Keratinocyte (primary cell): ENCODE data around the gene GAB2. TPM values are rescaled to one million over a fixed set of nuclear protein-coding genes. Genes with fewer than 3 reads are reported as not detected.

ENCODE experiments used
- DNase-seq: peaks from one replicate; pipeline ENCODE4 v3.0.0-alpha.2; 2011; ENCODE audit warnings: low read depth, missing footprints, low spot score
- FAIRE-seq: peaks from 2 replicates; lab custom pipeline; 2011; peaks lifted over from hg19 to GRCh38; lab: Jason Lieb, UNC
- H2AFZ ChIP-seq: 2 replicates; pipeline ENCODE4 v1.6.0; 2012; ENCODE audit warnings: low read length, control low read depth, inconsistent platforms; ENCODE audit not compliant: control insufficient read depth
- H3K27ac ChIP-seq: 2 replicates; pipeline ENCODE4 v1.5.1; 2011; ENCODE audit warnings: low read length; ENCODE audit not compliant: control insufficient read depth, insufficient read depth
- H3K27me3 ChIP-seq: 3 replicates; pipeline ENCODE4 v1.6.0; 2011; ENCODE audit warnings: low read length; ENCODE audit not compliant: control insufficient read depth, insufficient read depth; ENCODE audit errors: extremely low read depth
- H3K36me3 ChIP-seq, 2 experiments: 2 replicates in 1 of 2; 3 replicates in 1 of 2; pipeline ENCODE4 v1.5.1; 2011; ENCODE audit warnings: low read length in 2 of 2, mild to moderate bottlenecking in 1 of 2; ENCODE audit not compliant: control insufficient read depth in 2 of 2, insufficient read depth in 2 of 2; ENCODE audit errors: extremely low read depth in 1 of 2
- H3K4me1 ChIP-seq: 3 replicates; pipeline ENCODE4 v1.5.1; 2011; ENCODE audit warnings: low read length; ENCODE audit not compliant: control insufficient read depth, insufficient read depth; ENCODE audit errors: extremely low read depth
- H3K4me2 ChIP-seq: 3 replicates; pipeline ENCODE4 v1.6.0; 2011; ENCODE audit warnings: low read depth, low read length; ENCODE audit not compliant: control insufficient read depth, insufficient read depth; ENCODE audit errors: extremely low read depth
- H3K4me3 ChIP-seq, 3 experiments: fragments of 200-600 bp in 1 of 3; sonication (generic) in 1 of 3; 2 replicates in 2 of 3; 3 replicates in 1 of 3; pipeline ENCODE4 v1.5.1; 2011 to 2016; ENCODE audit warnings: low read length in 3 of 3, mild to moderate bottlenecking in 3 of 3, control low read depth in 2 of 3, inconsistent platforms in 1 of 3, low read depth in 1 of 3, mixed read lengths in 1 of 3, mixed run types in 1 of 3, moderate library complexity in 1 of 3; ENCODE audit not compliant: control insufficient read depth in 2 of 3, insufficient read depth in 2 of 3; ENCODE audit errors: extremely low read depth in 1 of 3
- H3K79me2 ChIP-seq: 2 replicates; pipeline ENCODE4 v1.6.0; 2012; ENCODE audit warnings: low read length; ENCODE audit not compliant: control insufficient read depth, insufficient read depth
- H3K9ac ChIP-seq: 3 replicates; pipeline ENCODE4 v1.6.0; 2011; ENCODE audit warnings: low read length; ENCODE audit not compliant: control insufficient read depth, insufficient read depth; ENCODE audit errors: extremely low read depth
- H3K9me1 ChIP-seq: 3 replicates; pipeline ENCODE4 v1.6.0; 2011; ENCODE audit warnings: low read length; ENCODE audit not compliant: control insufficient read depth, insufficient read depth; ENCODE audit errors: extremely low read depth
- H3K9me3 ChIP-seq: 2 replicates; pipeline ENCODE4 v1.5.1; 2012; ENCODE audit warnings: low read depth, low read length; ENCODE audit not compliant: control insufficient read depth
- H4K20me1 ChIP-seq: 3 replicates; pipeline ENCODE4 v1.6.0; 2011; ENCODE audit warnings: low read length; ENCODE audit not compliant: control insufficient read depth, insufficient read depth; ENCODE audit errors: extremely low read depth
- CTCF ChIP-seq, 3 experiments: IDR thresholded peaks in 1 of 3; conservative IDR thresholded peaks in 1 of 3; optimal IDR thresholded peaks in 1 of 3; 2 replicates in 2 of 3; 3 replicates in 1 of 3; pipeline versions ENCODE3 to v1.5.1; 2011; ENCODE audit warnings: low read length in 3 of 3, mild to moderate bottlenecking in 3 of 3, moderate library complexity in 2 of 3, control low read depth in 1 of 3, inconsistent platforms in 1 of 3; ENCODE audit not compliant: insufficient read depth in 2 of 3; ENCODE audit errors: extremely low read depth in 1 of 3
- EZH2 ChIP-seq: IDR thresholded peaks from one replicate; pipeline ENCODE4 v1.6.1; 2012; ENCODE audit warnings: inconsistent platforms, mild to moderate bottlenecking, low read length, moderate library complexity
- dilution Hi-C: fragments of 300-500 bp; cut with MboI; formaldehyde crosslinking; loops from one replicate; pipeline ENCODE4 v1.7.0; 2020; ENCODE audit warnings: low sequenced_read_pairs; ENCODE audit not compliant: extremely low pct_ligation_motif_present
- polyA plus RNA-seq, 5 experiments: library from polyadenylated mRNA; depleted of rRNA in 3 of 5; stranded (reverse) in 3 of 5; stranded (forward) in 1 of 5; unstranded in 1 of 5; fragments of >200 nt; gene quantifications; 1 replicate in 1 of 5; 2 replicates in 3 of 5; 3 replicates in 1 of 5; pipeline versions ENCODE4 v1.2.1 to v1.2.3, GENCODE V29; 2011 to 2012; ENCODE audit warnings: missing spikeins in 2 of 5, low read depth in 1 of 5, low replicate concordance in 1 of 5

Gene GAB2
- polyA plus RNA-seq, 1 donor (not counting 4 experiments of a cell fraction or from before 2014, with no cell fraction given), result 0.68 TPM

DNA sequence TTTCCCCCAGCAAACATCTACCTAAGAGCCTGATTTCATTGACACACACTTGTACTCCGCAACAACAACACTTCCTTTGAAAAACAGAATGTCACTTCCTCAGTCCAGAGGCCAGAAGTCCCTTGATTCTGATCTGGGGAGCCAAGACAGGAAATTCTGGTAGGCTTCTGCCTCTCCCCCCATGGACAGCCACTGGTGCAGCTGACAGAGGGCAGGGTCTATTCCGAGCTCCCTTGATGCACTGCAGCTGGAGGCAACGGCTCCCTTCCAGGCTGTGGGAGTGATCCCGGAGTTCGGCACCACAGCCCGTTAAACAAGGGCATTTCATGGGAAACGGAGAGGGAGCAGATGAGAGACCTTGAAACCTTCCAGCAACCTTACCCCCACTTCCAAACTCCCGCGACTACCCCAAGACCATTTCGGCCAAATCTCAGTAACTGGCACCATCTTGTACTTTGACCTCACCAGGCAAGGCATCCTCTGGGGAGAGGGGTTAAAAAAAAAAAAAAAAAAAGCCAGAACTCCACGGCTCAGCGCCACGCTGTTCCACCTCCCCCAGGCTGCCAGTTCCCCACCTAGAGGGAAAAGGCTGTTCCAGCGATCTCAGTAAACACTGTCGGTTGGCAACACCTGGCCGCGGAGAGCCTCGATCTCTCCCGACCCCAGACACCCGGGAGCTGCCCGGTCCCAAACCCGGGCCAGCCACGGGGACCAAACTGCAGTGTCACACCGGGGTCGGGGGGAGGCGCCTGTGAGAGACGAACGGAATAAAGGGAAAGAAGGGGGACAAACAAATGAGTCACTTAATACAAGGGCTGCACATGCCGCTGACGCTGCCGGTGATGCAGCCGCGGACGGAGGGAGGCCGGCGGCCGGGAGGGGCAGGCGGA, 1.1 kb downstream of the GAB2 start:
- Histone ChIP-seq H3K4me1 (peaks cover 20% of the 10 kb centered on the region), H4K20me1 (no peaks in the 10 kb centered on the region), H3K36me3 (no peaks in the 10 kb centered on the region), H3K9me1 (no peaks in the 10 kb centered on the region), H3K9me3 (no peaks in the 10 kb centered on the region), H3K4me2 (peak overlapping the region; percentile 82), H3K4me3 (peak overlapping the region; percentile 62 to 70 (median 65)), H2AFZ (peak overlapping the region; percentile 69), H3K27ac (peak overlapping the region; percentile 26), H3K9ac (peak overlapping the region; percentile 69), H3K27me3 (peaks cover 13% of the 10 kb centered on the region), H3K79me2 (no peaks in the 10 kb centered on the region)
- TF ChIP-seq CTCF (optimal IDR thresholded peaks at IDR 0.05 in 1 of 3, IDR thresholded peaks at IDR 0.05 in 1 of 3, conservative IDR thresholded peaks at IDR 0.05 in 1 of 3; ENCODE audit: extremely low read depth in 1 of 3, insufficient read depth in 2 of 3, low read length in 3 of 3), result peak; percentile 15 to 38 (median 27)
- TF ChIP-seq EZH2, result no peak
- dilution Hi-C loops, result no loop called here
- FAIRE-seq, result no peak
- no peak for DNase-seq

- H3K27ac ChIP-seq, result no peak overlapping the region
- dilution Hi-C loops, result no loop called here
- FAIRE-seq, result no peak
- H3K4me2 ChIP-seq, result no peak overlapping the region
- H3K79me2 ChIP-seq, result no peaks in the 10 kb centered on the region
- H2AFZ ChIP-seq, result no peak overlapping the region
- H3K36me3 ChIP-seq, result no peaks in the 10 kb centered on the region
- H3K9me1 ChIP-seq, result no peaks in the 10 kb centered on the region
- H3K9me3 ChIP-seq, result no peaks in the 10 kb centered on the region
- H3K4me3 ChIP-seq, result no peak overlapping the region
- peaks cover 13% of the 10 kb centered on the region for H3K27me3 ChIP-seq
- peaks cover 20% of the 10 kb centered on the region for H3K4me1 ChIP-seq
- H4K20me1 ChIP-seq, result no peaks in the 10 kb centered on the region
- no peak for DNase-seq
- H3K9ac ChIP-seq, result no peak overlapping the region
- TF ChIP-seq CTCF (optimal IDR thresholded peaks at IDR 0.05 in 1 of 3, IDR thresholded peaks at IDR 0.05 in 1 of 3, conservative IDR thresholded peaks at IDR 0.05 in 1 of 3; ENCODE audit: extremely low read depth in 1 of 3, insufficient read depth in 2 of 3, low read length in 3 of 3), result no peak
- TF ChIP-seq EZH2, result no peak
Measured at GRCh38 chr11:78415338-78415737, 2.3 kb downstream of the GAB2 start.
